Trophoblast cell (in vitro differentiated cells and primary cell): Measurements from ENCODE around the gene DAAM2.

ENCODE experiments used
- DNase-seq, 2 donors: peaks; one replicate each; pipeline ENCODE4 v3.0.0-alpha.2; 2016
- H2AFZ ChIP-seq: 2 replicates; pipeline ENCODE4 v1.6.1; 2013; ENCODE audit warnings: low read length, moderate library complexity, mild to moderate bottlenecking; ENCODE audit not compliant: insufficient read depth, poor library complexity
- H2AK5ac ChIP-seq: 2 replicates; pipeline ENCODE4 v1.6.1; 2013; ENCODE audit warnings: mild to moderate bottlenecking, low read length
- H2BK120ac ChIP-seq: 2 replicates; pipeline ENCODE4 v1.6.1; 2013; ENCODE audit warnings: low read length, mild to moderate bottlenecking, moderate library complexity; ENCODE audit not compliant: insufficient read depth, poor library complexity
- H2BK12ac ChIP-seq: 2 replicates; pipeline ENCODE4 v1.6.1; 2013; ENCODE audit warnings: mild to moderate bottlenecking, low read length, moderate library complexity
- H2BK5ac ChIP-seq: 2 replicates; pipeline ENCODE4 v1.6.1; 2013; ENCODE audit warnings: low read length, low read depth, moderate library complexity, mild to moderate bottlenecking; ENCODE audit not compliant: poor library complexity
- H3K14ac ChIP-seq: 2 replicates; pipeline ENCODE4 v1.6.1; 2013; ENCODE audit warnings: mild to moderate bottlenecking, low read length
- H3K18ac ChIP-seq: 2 replicates; pipeline ENCODE4 v1.6.1; 2013; ENCODE audit warnings: mild to moderate bottlenecking, low read length
- H3K23ac ChIP-seq: 2 replicates; pipeline ENCODE4 v1.6.1; 2013; ENCODE audit warnings: low read length
- H3K27ac ChIP-seq: 2 replicates; pipeline ENCODE4 v1.5.1; 2013; ENCODE audit warnings: low read depth, mild to moderate bottlenecking, inconsistent platforms, low read length, moderate library complexity
- H3K27me3 ChIP-seq: 2 replicates; pipeline ENCODE4 v1.6.1; 2013; ENCODE audit warnings: inconsistent platforms, mild to moderate bottlenecking, low read length, moderate library complexity; ENCODE audit not compliant: insufficient read depth
- H3K36me3 ChIP-seq, 2 experiments: 1 replicate in 1 of 2; 2 replicates in 1 of 2; pipeline ENCODE4 v1.6.1; 2013; ENCODE audit warnings: low read length in 2 of 2, mild to moderate bottlenecking in 2 of 2, moderate library complexity in 1 of 2; ENCODE audit not compliant: insufficient read depth in 2 of 2, control insufficient read depth in 1 of 2
- H3K4ac ChIP-seq: 2 replicates; pipeline ENCODE4 v1.6.1; 2013; ENCODE audit warnings: low read depth, mild to moderate bottlenecking, low read length, moderate library complexity
- H3K4me1 ChIP-seq, 2 experiments: 1 replicate in 1 of 2; 2 replicates in 1 of 2; pipeline ENCODE4 v1.6.1; 2013; ENCODE audit warnings: low read length in 2 of 2, mild to moderate bottlenecking in 2 of 2, moderate library complexity in 1 of 2; ENCODE audit not compliant: insufficient read depth in 2 of 2, control insufficient read depth in 1 of 2
- H3K4me2 ChIP-seq: 2 replicates; pipeline ENCODE4 v1.6.1; 2013; ENCODE audit warnings: inconsistent platforms, mild to moderate bottlenecking, low read length, moderate library complexity
- H3K4me3 ChIP-seq: 2 replicates; pipeline ENCODE4 v1.5.1; 2013; ENCODE audit warnings: mild to moderate bottlenecking, low read depth, low read length, inconsistent platforms
- H3K79me1 ChIP-seq: one replicate; pipeline ENCODE4 v1.6.1; 2013; ENCODE audit warnings: low read length
- H3K79me2 ChIP-seq: 2 replicates; pipeline ENCODE4 v1.6.1; 2013; ENCODE audit warnings: low read length, mild to moderate bottlenecking; ENCODE audit not compliant: control insufficient read depth, insufficient read depth, poor library complexity
- H3K9ac ChIP-seq: 2 replicates; pipeline ENCODE4 v1.6.1; 2013; ENCODE audit warnings: mild to moderate bottlenecking, low read length
- H3K9me3 ChIP-seq: 2 replicates; pipeline ENCODE4 v1.6.1; 2013; ENCODE audit warnings: low read depth, mild to moderate bottlenecking, control low read depth, inconsistent platforms, low read length; ENCODE audit not compliant: insufficient read depth
- H4K12ac ChIP-seq: 2 replicates; pipeline ENCODE4 v1.6.1; 2013; ENCODE audit warnings: low read depth, mild to moderate bottlenecking, low read length, moderate library complexity
- H4K8ac ChIP-seq: 2 replicates; pipeline ENCODE4 v1.6.1; 2013; ENCODE audit warnings: low read depth, mild to moderate bottlenecking, low read length, moderate library complexity
- H4K91ac ChIP-seq: one replicate; pipeline ENCODE4 v1.6.1; 2013; ENCODE audit warnings: low read depth, mild to moderate bottlenecking, low read length, moderate library complexity
- WGBS: extraction: QIAGEN DNeasy Blood & Tissue Kit; methylation state at CpG from one replicate; pipeline ENCODE4 v1.1.7; 2013; ENCODE audit warnings: missing lambda C conversion rate; ENCODE audit not compliant: insufficient read length, insufficient coverage; ENCODE audit errors: extremely low coverage; 5-methylcytosine and 5-hydroxymethylcytosine counted together

Gene DAAM2

DNA sequence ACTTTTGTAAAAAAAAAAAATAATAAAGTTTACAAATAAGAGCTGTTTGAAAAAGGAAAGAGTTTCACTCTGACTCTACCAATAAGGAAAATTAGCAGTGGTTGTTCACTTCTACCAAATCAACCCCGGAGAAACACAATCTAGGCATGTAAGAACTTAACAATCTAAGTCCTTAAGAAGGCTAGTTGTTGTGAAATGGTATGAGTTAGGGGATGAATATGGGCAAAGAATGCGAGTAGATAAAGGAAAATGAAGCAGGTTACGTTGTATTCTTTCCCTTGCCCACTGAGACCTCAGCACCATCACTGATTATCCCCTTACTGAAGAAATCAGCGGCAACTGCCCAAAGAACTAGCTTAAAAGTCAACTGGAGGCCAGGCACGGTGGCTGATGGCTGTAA, 126.7 kb downstream of the DAAM2 start:
- Histone ChIP-seq H3K27me3 (no peaks in the 10 kb centered on the region), H3K79me1 (no peaks in the 10 kb centered on the region), H4K8ac (no peak overlapping the region), H3K18ac (no peak overlapping the region), H2BK12ac (no peak overlapping the region), H3K23ac (no peak overlapping the region), H3K4me3 (no peak overlapping the region), H3K4me1 (peaks cover 2 to 4% of the 10 kb centered on the region in 2 experiments), H3K36me3 (peaks cover 0 to 2% of the 10 kb centered on the region in 2 experiments), H3K14ac (no peak overlapping the region), H2AK5ac (no peak overlapping the region), H4K12ac (no peak overlapping the region), H3K27ac (no peak overlapping the region), H3K4me2 (no peak overlapping the region), H2BK5ac (no peak overlapping the region), H3K9ac (no peak overlapping the region), H3K79me2 (no peaks in the 10 kb centered on the region), H2AFZ (no peak overlapping the region), H3K4ac (no peak overlapping the region), H3K9me3 (no peaks in the 10 kb centered on the region), H4K91ac (no peak overlapping the region), H2BK120ac (no peak overlapping the region)
- WGBS = 100% methylated on average over 1 of the region's 5 CpGs
- DNase-seq = peak in 1 of 2 donors; percentile 50

DNA sequence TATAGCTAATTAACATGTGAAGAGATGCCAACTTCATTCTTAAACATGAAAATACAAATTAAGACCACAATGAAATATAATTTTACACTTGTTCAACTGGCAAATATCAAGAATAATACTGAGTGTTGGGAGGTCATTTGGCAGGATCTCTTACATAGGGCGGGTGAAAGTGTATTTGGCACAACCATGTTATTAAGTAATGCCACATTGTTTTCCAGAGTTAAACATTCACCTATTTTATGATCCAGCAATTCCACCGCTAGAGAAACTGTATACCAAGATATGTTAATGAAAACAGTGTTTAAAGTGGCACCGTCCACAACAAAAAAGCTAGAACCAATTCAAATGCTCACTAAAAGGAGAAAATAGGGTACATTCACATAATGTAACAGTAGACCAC, 128.0 kb downstream of the DAAM2 start:
- no peaks in the 10 kb centered on the region for H3K27me3 ChIP-seq
- H4K8ac ChIP-seq = no peak overlapping the region
- H2BK120ac ChIP-seq = no peak overlapping the region
- DNase-seq = no peak
- peaks cover 0 to 2% of the 10 kb centered on the region in 2 experiments for H3K36me3 ChIP-seq
- H3K18ac ChIP-seq = no peak overlapping the region
- no peak overlapping the region for H2BK5ac ChIP-seq
- H3K79me2 ChIP-seq = no peaks in the 10 kb centered on the region
- no peak overlapping the region for H4K12ac ChIP-seq
- H3K9me3 ChIP-seq = no peaks in the 10 kb centered on the region
- no peak overlapping the region for H3K23ac ChIP-seq
- no peak overlapping the region for H3K4ac ChIP-seq
- H3K9ac ChIP-seq = no peak overlapping the region
- no CpG with 5 or more reads among the region's 3 CpGs for WGBS
- no peak overlapping the region for H3K14ac ChIP-seq
- H3K4me2 ChIP-seq = no peak overlapping the region
- no peak overlapping the region for H2BK12ac ChIP-seq
- no peaks in the 10 kb centered on the region for H3K79me1 ChIP-seq
- no peak overlapping the region for H2AFZ ChIP-seq
- H3K4me1 ChIP-seq = peaks cover 2 to 4% of the 10 kb centered on the region in 2 experiments
- H3K27ac ChIP-seq = no peak overlapping the region
- no peak overlapping the region for H3K4me3 ChIP-seq
- H2AK5ac ChIP-seq = no peak overlapping the region
- no peak overlapping the region for H4K91ac ChIP-seq

DNA sequence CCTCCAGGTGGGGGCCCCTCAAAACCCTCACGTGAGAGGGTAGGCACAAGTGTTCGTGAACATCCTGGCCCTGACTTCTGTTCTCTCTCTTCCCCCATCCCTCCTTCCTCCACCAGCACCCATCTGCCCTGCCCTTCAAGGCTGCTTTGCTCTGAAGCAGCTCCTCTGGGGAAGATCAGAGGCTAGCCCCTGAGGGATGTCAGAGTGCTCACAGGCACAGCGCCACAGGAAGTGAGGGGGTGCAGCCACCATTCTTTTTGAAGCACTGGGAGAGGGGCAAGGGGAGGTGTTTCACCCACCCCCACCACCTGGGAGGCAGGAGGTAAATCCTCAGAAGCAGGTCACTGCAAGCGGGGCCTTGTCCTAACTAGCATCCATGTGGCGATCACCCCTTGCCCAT, 130.6 kb downstream of the DAAM2 start:
- H4K8ac ChIP-seq = no peak overlapping the region
- no peaks in the 10 kb centered on the region for H3K79me2 ChIP-seq
- no peak overlapping the region for H3K18ac ChIP-seq
- no peak overlapping the region for H4K12ac ChIP-seq
- H2BK5ac ChIP-seq = no peak overlapping the region
- no peaks in the 10 kb centered on the region for H3K27me3 ChIP-seq
- H3K9ac ChIP-seq = no peak overlapping the region
- no peak overlapping the region for H3K4me3 ChIP-seq
- H3K4me1 ChIP-seq = no peaks in the 10 kb centered on the region
- no peak overlapping the region for H3K4ac ChIP-seq
- H3K23ac ChIP-seq = no peak overlapping the region
- H4K91ac ChIP-seq = no peak overlapping the region
- H3K79me1 ChIP-seq = no peaks in the 10 kb centered on the region
- no peak overlapping the region for H3K14ac ChIP-seq
- H3K4me2 ChIP-seq = no peak overlapping the region
- no peak overlapping the region for H2BK120ac ChIP-seq
- H2AK5ac ChIP-seq = no peak overlapping the region
- no peak overlapping the region for H3K27ac ChIP-seq
- no peak overlapping the region for H2AFZ ChIP-seq
- H3K36me3 ChIP-seq = peaks cover 0 to 2% of the 10 kb centered on the region in 2 experiments
- no peak for DNase-seq
- H2BK12ac ChIP-seq = no peak overlapping the region
- H3K9me3 ChIP-seq = no peaks in the 10 kb centered on the region
- WGBS = no CpG with 5 or more reads among the region's 5 CpGs

DNA sequence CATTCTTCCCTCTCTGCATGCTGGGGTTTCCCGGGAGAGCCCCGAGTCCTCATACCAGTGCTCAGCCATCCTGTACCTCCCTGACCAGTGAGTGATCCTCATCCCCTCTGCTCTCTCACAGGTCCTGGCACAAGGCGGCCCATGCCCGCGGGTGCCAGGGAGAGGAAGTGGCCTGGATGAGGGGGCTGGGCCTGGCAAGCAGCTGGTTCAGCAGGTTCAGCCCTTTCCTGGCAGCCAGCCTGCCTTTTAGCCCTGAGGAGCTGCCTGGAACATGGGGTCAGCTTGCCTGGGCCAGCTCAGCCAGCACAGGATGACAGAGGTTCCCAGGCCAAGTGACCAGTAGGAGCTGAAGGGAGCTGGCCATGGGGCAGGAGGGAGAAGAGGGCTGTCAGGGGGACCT, 131.2 kb downstream of the DAAM2 start:
- no CpG with 5 or more reads among the region's 5 CpGs for WGBS
- no peak overlapping the region for H3K4me2 ChIP-seq

More for the DNA sequence above, 131.2 kb downstream of the DAAM2 start:
- H3K9me3 ChIP-seq = no peaks in the 10 kb centered on the region
- H2AFZ ChIP-seq = no peak overlapping the region
- no peak overlapping the region for H2BK120ac ChIP-seq
- H2BK5ac ChIP-seq = no peak overlapping the region
- no peak overlapping the region for H4K91ac ChIP-seq
- no peak overlapping the region for H3K4ac ChIP-seq
- H3K14ac ChIP-seq = no peak overlapping the region
- H3K79me1 ChIP-seq = no peaks in the 10 kb centered on the region
- H3K9ac ChIP-seq = no peak overlapping the region
- no peaks in the 10 kb centered on the region for H3K27me3 ChIP-seq
- no peaks in the 10 kb centered on the region for H3K79me2 ChIP-seq
- no peaks in the 10 kb centered on the region for H3K4me1 ChIP-seq
- H3K27ac ChIP-seq = no peak overlapping the region
- no peak overlapping the region for H4K8ac ChIP-seq
- no peak for DNase-seq
- H3K4me3 ChIP-seq = no peak overlapping the region
- no peak overlapping the region for H3K18ac ChIP-seq
- H2BK12ac ChIP-seq = no peak overlapping the region
- no peak overlapping the region for H4K12ac ChIP-seq
- peaks cover 0 to 2% of the 10 kb centered on the region in 2 experiments for H3K36me3 ChIP-seq
- no peak overlapping the region for H3K23ac ChIP-seq
- H2AK5ac ChIP-seq = no peak overlapping the region
